ENCODE results near the gene MRPS2.

The MRPS2 gene

DNA sequence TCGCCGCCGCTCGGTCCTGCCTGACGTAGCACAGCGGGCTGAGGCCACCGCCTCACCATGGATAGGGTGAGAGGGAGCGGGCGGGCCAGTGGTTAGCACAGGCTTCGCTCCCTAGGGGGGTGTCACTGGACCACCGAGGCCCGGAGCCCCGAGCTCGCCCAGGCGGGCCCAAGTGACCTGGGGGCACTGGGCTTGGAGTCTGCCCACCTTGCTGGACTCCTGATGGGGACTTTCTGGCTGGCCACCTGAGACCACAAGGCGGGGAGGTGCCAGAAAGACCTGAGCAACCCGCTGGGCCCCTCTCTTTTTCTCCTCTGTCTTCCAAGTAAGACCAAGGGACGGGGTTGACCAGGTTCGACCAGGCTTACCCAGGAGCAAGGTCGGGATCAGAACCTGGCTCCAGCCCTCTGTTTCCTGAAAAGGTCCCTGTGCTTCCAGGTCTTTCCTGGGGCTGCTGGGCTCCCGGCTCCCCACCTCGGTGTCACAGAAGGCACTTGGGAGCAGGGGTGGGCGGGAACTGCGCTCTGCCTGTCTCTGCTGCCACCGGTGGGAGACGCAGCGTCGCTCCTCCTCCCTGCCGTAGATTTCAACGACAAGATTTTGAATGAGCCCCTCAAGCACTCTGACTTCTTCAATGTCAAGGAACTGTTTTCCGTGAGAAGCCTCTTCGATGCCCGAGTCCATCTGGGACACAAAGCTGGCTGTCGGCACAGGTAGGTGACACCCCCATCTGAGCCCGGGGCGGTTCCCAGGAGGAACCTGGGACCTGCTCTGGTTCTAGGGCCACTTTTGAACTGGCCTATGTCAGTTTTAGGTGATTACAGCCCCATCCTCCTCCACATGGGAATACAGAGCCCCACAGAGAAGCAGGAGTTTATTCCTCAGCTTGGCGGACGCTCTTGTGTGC, 1.0 kb downstream of the MRPS2 start:
- TF ChIP-seq, protein P1, sequence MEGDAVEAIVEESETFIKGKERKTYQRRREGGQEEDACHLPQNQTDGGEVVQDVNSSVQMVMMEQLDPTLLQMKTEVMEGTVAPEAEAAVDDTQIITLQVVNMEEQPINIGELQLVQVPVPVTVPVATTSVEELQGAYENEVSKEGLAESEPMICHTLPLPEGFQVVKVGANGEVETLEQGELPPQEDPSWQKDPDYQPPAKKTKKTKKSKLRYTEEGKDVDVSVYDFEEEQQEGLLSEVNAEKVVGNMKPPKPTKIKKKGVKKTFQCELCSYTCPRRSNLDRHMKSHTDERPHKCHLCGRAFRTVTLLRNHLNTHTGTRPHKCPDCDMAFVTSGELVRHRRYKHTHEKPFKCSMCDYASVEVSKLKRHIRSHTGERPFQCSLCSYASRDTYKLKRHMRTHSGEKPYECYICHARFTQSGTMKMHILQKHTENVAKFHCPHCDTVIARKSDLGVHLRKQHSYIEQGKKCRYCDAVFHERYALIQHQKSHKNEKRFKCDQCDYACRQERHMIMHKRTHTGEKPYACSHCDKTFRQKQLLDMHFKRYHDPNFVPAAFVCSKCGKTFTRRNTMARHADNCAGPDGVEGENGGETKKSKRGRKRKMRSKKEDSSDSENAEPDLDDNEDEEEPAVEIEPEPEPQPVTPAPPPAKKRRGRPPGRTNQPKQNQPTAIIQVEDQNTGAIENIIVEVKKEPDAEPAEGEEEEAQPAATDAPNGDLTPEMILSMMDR (IDR thresholded peaks at IDR 0.05; ENCODE audit: control insufficient read depth, insufficient read depth, low read depth, low read length, missing control alignments) = no peak
- no peak for DNase-seq (ENCODE audit: low read depth)
- peak overlapping the region; percentile 76 for H3K4me3 ChIP-seq (ENCODE audit: control insufficient read depth, low read depth, low read length)

DNA sequence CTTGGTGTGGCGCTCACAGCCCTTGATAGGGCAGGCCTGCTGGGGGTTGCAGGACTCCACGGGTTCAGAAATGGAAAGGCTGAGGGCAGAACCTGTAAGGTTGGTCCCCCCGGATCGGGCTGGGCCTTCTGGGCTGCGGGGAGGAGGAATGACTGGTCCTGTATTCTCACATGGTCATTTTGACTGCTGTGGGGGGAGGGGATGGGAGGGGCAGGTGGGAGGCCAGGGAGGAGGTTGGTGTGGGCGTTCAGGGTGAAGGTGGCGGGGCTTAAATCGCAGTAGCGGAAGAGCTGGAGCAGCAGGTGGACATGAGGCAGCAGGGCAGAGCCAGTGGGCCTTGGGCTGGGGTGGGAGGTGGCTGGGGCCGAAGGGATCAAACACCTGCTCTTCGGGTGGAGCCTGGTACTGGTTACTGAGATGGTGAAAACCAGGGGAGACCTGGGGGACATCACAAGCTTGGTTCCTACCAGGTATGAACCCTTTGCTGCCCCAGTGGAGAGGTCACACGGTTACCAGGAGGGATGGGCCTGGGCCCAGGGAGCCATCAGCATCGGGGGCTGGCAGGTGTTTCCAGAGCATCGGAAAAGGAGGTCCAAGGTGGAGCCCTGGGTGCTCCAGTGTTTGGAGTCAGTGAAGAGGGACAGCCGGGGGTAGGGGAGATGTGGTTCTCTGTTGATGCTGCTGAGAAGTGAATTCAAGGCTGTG, 1.8 kb downstream of the MRPS2 start:
- no peak for DNase-seq (ENCODE audit: low read depth)
- H3K4me3 ChIP-seq (ENCODE audit: control insufficient read depth, low read depth, low read length) = no peak overlapping the region
- TF ChIP-seq, protein P1 (IDR thresholded peaks at IDR 0.05; ENCODE audit: control insufficient read depth, insufficient read depth, low read depth, low read length, missing control alignments) = no peak

DNA sequence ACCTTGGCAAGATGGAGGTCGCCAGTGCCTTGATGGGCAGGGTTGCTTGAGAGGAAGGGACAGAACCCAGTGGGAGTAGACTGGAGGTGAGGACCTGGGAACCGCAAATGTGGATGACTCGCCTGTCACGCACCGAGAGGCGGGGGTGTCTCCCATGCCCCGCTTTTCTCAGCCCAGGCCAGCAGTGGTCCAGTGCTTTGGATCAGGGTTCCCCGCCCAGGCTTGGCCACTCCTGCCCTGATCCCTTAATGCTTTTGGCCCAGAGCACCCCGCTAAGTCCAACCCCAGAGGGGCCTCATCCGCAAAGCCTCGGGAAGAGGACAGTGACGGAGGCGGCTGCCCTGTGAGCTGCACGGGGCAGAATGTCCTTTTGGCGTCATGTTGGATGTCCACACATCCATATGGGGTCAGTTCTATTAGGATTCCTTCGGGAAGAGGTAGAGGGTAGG, 2.4 kb downstream of the MRPS2 start:
- no peak for DNase-seq (ENCODE audit: low read depth)
- TF ChIP-seq, protein P1 (IDR thresholded peaks at IDR 0.05; ENCODE audit: control insufficient read depth, insufficient read depth, low read depth, low read length, missing control alignments) = no peak
- no peak overlapping the region for H3K4me3 ChIP-seq (ENCODE audit: control insufficient read depth, low read depth, low read length)

DNA sequence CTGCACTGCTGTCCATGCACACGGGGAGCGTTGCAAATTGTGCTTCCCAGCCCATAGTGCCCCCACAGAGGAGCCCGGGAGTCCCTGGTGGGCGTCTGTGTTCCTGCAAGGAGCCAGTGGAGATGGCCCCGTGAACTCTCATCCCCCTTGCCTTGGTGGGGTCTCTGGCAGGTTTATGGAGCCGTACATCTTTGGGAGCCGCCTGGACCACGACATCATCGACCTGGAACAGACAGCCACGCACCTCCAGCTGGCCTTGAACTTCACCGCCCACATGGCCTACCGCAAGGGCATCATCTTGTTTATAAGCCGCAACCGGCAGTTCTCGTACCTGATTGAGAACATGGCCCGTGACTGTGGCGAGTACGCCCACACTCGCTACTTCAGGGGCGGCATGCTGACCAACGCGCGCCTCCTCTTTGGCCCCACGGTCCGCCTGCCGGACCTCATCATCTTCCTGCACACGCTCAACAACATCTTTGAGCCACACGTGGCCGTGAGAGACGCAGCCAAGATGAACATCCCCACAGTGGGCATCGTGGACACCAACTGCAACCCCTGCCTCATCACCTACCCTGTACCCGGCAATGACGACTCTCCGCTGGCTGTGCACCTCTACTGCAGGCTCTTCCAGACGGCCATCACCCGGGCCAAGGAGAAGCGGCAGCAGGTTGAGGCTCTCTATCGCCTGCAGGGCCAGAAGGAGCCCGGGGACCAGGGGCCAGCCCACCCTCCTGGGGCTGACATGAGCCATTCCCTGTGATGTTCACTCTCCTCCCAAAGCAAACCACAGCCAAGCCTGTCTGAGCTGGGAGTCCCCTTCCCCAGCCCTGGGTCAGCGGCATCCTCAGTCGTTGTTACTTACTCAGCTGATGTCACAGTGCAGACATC, 3.1 kb downstream of the MRPS2 start:
- TF ChIP-seq, protein P1 (IDR thresholded peaks at IDR 0.05; ENCODE audit: control insufficient read depth, insufficient read depth, low read depth, low read length, missing control alignments) = no peak
- no peak for DNase-seq (ENCODE audit: low read depth)

DNA sequence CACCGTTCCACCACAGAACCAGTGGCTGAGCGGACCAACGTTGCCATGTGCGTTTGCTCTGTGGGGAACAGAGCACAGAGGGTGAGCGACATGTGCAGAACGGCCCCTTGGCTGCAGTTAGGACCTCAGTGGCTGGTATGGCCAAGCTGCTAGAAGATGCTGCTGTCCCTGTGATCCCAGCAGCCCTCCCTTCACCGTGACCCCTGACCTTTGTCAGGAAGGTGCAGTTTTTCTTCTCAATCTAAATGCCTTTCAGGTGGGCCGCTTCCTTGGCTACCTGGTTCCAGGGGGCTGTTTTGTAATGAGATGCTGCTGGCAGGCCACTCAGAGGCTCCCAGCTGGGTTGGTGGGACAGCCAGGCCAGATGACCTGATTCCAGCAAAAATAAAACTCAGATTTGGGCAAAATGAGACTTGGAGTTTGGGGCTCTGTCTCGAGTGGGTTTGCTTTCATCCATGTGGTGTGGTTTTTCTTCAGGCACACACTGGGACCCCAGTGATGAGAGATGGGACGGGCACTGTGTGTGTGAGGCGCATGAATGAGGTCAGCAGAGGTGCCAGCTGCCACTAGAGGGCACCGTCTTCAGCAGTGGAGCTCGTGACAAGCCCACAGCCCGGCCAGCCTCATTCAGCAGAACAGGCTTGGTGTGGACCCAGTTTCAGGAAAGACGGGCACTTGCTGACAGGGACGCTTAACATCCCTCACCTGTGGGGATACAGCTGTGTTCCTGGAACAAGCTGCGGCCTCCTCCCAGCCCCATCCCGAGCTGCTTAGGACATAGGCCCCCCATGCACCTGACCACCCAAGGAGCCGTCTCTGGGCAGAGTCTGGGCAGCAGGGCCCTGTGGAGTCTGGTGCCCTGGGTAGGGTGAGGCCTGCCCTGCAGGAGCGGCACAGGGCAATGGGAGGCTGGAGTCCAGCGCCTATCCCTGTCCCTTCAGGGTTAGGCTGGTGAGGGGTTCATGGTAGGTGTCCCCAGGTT, 4.1 kb downstream of the MRPS2 start:
- no peak for DNase-seq (ENCODE audit: low read depth)
- TF ChIP-seq, protein P1 (IDR thresholded peaks at IDR 0.05; ENCODE audit: control insufficient read depth, insufficient read depth, low read depth, low read length, missing control alignments) = peak; percentile 89
- H3K4me3 ChIP-seq (ENCODE audit: control insufficient read depth, low read depth, low read length) = no peak overlapping the region

More for the DNA sequence above, 3.1 kb downstream of the MRPS2 start:
- H3K4me3 ChIP-seq (ENCODE audit: control insufficient read depth, low read depth, low read length) = no peak overlapping the region

All from AG09309 (cell line).